Peyer's patch (tissue), 4 donors: Measurements from ENCODE around the gene KCNRG. TPM values are rescaled to one million over a fixed set of nuclear protein-coding genes. Genes with fewer than 3 reads are reported as not detected.
"Not testable (repeated sequence)": the region's sequence is repeated elsewhere in the genome, so short reads cannot be mapped to it uniquely, and the experiment has no call there.

Source experiments
- DNase-seq, 3 donors: peaks; one replicate each; pipeline ENCODE4 v3.0.0-alpha.2; 2017 to 2019
- H3K27ac ChIP-seq, 4 donors: fragments of 200-600 bp; sonication (generic); one replicate each; pipeline ENCODE4 v1.5.1; 2016 to 2019
- H3K27me3 ChIP-seq, 2 donors: fragments of 200-600 bp; sonication (generic); one replicate each; pipeline ENCODE4 v1.5.1; 2019
- H3K36me3 ChIP-seq, 3 donors: fragments of 200-600 bp; sonication (generic); one replicate each; pipeline ENCODE4 v1.5.1; 2016 to 2019
- H3K4me1 ChIP-seq, 4 donors: fragments of 200-600 bp; sonication (generic); one replicate each; pipeline ENCODE4 v1.5.1; 2016 to 2019
- H3K4me3 ChIP-seq, 4 donors: fragments of 200-600 bp; sonication (generic); 1 replicate in 3 of 4; 2 replicates in 1 of 4; pipeline ENCODE4 v1.5.1; 2016 to 2019; ENCODE audit warnings: mild to moderate bottlenecking in 1 of 4
- H3K9me3 ChIP-seq, 4 donors: fragments of 200-600 bp; sonication (generic); one replicate each; pipeline ENCODE4 v1.5.1; 2016 to 2019; ENCODE audit warnings: mild to moderate bottlenecking in 1 of 4
- CTCF ChIP-seq, 6 experiments: fragments of 450-650 bp in 4 of 6; fragments of 200-600 bp in 2 of 6; sonication (generic) in 1 of 6; IDR thresholded peaks; one replicate each; pipeline ENCODE4 v1.5.1; 2017 to 2019; ENCODE audit warnings: antibody characterized with exemption in 6 of 6, mild to moderate bottlenecking in 3 of 6, moderate library complexity in 1 of 6
- POLR2A ChIP-seq, 2 donors: fragments of 450-650 bp; IDR thresholded peaks; one replicate each; pipeline ENCODE4 v1.5.1; 2017; ENCODE audit warnings: antibody characterized with exemption in 2 of 2, mild to moderate bottlenecking in 2 of 2, moderate library complexity in 2 of 2
- total RNA-seq, 4 donors: library from RNA; depleted of rRNA; stranded (reverse); fragments of >200 nt; gene quantifications; one replicate each; pipeline ENCODE4 v1.1.0, GENCODE V29; 2016

The KCNRG gene
- total RNA-seq, 4 donors from 2014 or later: 2.4 to 2.9 TPM; not detected in 2

DNA sequence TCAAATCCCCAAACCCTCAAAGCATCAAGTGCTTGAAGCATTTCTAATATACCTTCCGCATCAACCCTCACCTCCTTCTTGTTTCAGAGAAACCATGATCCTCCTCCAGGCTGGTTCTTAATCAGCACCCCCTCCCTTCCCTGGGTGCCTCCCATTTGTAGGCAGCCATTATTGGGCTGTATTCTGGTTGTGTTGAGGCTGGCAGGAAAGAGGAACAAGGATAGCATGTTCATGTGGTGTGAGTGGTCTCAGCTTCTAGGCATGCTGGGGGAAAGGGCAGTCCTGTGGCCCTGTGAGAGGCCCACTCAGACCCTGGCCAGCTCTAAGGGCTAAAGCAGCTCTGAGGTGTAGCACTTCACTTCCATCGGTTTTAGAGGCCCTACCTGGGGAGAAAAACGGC is 37.3 kb upstream of the KCNRG start:
- H3K4me1 ChIP-seq: no peaks in the 10 kb centered on the region
- no peak overlapping the region for H3K4me3 ChIP-seq
- no peak overlapping the region for H3K27ac ChIP-seq
- H3K36me3 ChIP-seq: no peaks in the 10 kb centered on the region
- H3K27me3 ChIP-seq: no peaks in the 10 kb centered on the region
- DNase-seq: no peak
- TF ChIP-seq CTCF (IDR thresholded peaks at IDR 0.05) (no peak), POLR2A (IDR thresholded peaks at IDR 0.05) (no peak)
- H3K9me3 ChIP-seq: no peaks in the 10 kb centered on the region

DNA sequence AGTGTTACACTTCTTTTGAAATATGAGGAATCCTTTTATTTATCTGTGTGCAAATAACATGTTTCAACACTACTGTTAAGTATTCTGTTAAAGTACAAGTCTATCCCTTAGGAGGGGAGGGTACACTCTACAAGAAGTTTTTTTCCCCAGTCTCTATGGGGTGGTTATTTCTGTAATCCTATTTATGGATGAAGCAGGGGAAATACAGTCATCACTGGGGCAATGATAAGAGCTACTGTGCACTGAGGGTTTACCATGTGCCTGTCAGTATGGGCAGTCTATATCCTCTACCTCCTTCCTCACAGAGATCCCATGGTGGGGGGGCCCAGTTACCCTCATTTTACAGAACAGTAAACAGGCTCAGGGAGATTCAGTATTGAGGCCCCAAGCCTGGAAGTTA is 35.0 kb upstream of the KCNRG start:
- H3K4me3 ChIP-seq: no peak overlapping the region
- no peak overlapping the region for H3K27ac ChIP-seq
- no peaks in the 10 kb centered on the region for H3K4me1 ChIP-seq
- no peaks in the 10 kb centered on the region for H3K36me3 ChIP-seq
- DNase-seq: no peak
- H3K27me3 ChIP-seq: no peaks in the 10 kb centered on the region
- TF ChIP-seq POLR2A (IDR thresholded peaks at IDR 0.05): no peak
- H3K9me3 ChIP-seq: no peaks in the 10 kb centered on the region

GRCh38 chr13:49985129-49985528 is 30.1 kb upstream of the KCNRG start:
- no peak overlapping the region for H3K27ac ChIP-seq

DNA sequence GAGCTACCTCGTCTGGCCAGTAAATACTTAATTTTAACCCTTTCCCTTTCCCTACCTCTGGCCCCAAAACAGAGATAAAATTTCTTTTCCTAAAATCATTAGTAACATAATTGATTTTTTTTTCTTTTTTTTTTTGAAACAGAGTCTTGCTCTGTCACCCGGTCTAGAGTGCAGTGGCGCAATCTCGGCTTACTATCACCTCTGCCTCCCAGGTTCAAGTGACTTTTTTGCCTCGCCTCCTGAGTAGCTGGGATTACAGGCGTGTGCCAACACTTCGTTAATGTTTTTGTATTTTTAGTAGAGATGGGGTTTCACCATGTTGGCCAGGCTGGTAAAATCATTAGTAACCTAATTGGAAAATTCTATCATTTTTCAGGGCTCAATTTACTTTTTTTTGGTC is 28.8 kb upstream of the KCNRG start:
- Histone ChIP-seq H3K4me3 (no peak overlapping the region), H3K36me3 (no peaks in the 10 kb centered on the region), H3K27me3 (no peaks in the 10 kb centered on the region), H3K27ac (no peak overlapping the region), H3K9me3 (no peaks in the 10 kb centered on the region), H3K4me1 (no peaks in the 10 kb centered on the region)
- DNase-seq: no peak
- TF ChIP-seq POLR2A (IDR thresholded peaks at IDR 0.05) (no peak), CTCF (IDR thresholded peaks at IDR 0.05) (no peak)

More at GRCh38 chr13:49985129-49985528, 30.1 kb upstream of the KCNRG start:
- Histone ChIP-seq H3K4me1 (no peaks in the 10 kb centered on the region), H3K4me3 (no peak overlapping the region), H3K9me3 (no peaks in the 10 kb centered on the region), H3K36me3 (no peaks in the 10 kb centered on the region), H3K27me3 (no peaks in the 10 kb centered on the region)
- no peak for DNase-seq
- no peak for TF ChIP-seq CTCF (IDR thresholded peaks at IDR 0.05)
- no peak for TF ChIP-seq POLR2A (IDR thresholded peaks at IDR 0.05)

GRCh38 chr13:49990612-49991011 is 24.6 kb upstream of the KCNRG start:
- not testable (repeated sequence) for H3K4me3 ChIP-seq, H3K36me3 ChIP-seq, H3K9me3 ChIP-seq, DNase-seq, H3K4me1 ChIP-seq, H3K27ac ChIP-seq, H3K27me3 ChIP-seq

DNA sequence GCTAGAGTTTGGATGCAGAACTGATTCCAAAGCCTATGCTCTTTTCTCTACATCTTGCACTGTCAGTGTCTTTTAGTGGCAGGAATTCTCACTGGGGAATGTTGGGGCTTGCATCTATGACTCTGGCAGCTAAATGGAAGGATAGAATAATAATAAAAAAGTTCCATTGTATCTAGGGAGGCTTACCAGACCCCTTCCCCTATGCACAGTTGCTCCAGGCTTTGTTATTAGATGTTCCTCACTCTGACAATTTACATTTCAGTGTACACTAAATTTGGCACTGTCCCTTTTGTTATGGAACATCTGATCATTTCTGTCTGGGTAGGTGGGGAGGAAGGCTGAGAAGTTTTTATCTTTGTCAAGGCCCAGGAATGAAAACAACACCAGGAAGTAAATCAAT is 22.1 kb upstream of the KCNRG start:
- TF ChIP-seq CTCF (IDR thresholded peaks at IDR 0.05) (no peak), POLR2A (IDR thresholded peaks at IDR 0.05) (no peak)

DNA sequence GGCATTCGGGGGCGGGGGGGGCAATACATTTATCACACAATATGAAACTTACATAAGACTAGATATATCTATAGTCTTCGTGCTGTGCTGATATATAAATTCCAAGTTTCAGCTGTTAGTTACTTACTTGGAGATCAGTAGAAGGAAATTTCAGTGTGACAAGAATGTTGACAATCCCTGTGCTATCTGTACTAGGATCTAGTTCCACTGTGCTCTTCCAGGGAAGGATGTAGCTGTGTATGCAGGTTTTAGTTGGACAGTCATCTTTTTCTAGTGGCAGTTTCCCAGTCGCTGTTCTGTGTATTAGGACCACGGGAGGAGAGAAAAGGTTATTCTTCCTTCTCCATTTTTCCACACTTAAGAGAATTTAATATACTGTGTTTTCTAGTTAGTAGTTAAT is 21.6 kb upstream of the KCNRG start:
- DNase-seq: no peak
- Histone ChIP-seq H3K9me3 (no peaks in the 10 kb centered on the region), H3K4me1 (peaks cover 3 to 10% (median 6%) of the 10 kb centered on the region in 4 donors), H3K27ac (no peak overlapping the region), H3K36me3 (no peaks in the 10 kb centered on the region), H3K4me3 (no peak overlapping the region), H3K27me3 (no peaks in the 10 kb centered on the region)
- TF ChIP-seq CTCF (IDR thresholded peaks at IDR 0.05) (no peak), POLR2A (IDR thresholded peaks at IDR 0.05) (no peak)

More for the DNA sequence above, 22.1 kb upstream of the KCNRG start:
- H3K27ac ChIP-seq: no peak overlapping the region
- DNase-seq: no peak
- H3K27me3 ChIP-seq: no peaks in the 10 kb centered on the region
- H3K4me1 ChIP-seq: peaks cover 0 to 5% (median under 1%) of the 10 kb centered on the region in 4 donors
- no peaks in the 10 kb centered on the region for H3K36me3 ChIP-seq
- H3K4me3 ChIP-seq: no peak overlapping the region
- no peaks in the 10 kb centered on the region for H3K9me3 ChIP-seq
